OCI-LY1 (cell line): Measurements from ENCODE around the gene CSE1L.

Experiments
- H2AFZ ChIP-seq: fragments of 200-600 bp; sonication (generic), shearing (Covaris generic); 2 replicates; pipeline ENCODE4 v1.6.0; 2014; ENCODE audit warnings: antibody characterized with exemption, mild to moderate bottlenecking, low read length
- H3F3A ChIP-seq: fragments of 200-600 bp; sonication (generic), shearing (Covaris generic); 2 replicates; pipeline ENCODE4 v1.6.0; 2014; ENCODE audit warnings: mild to moderate bottlenecking, antibody characterized with exemption, low read length, moderate library complexity; ENCODE audit not compliant: insufficient read depth
- H3K27ac ChIP-seq: fragments of 200-600 bp; sonication (generic); 2 replicates; pipeline ENCODE4 v1.5.1; 2014; ENCODE audit warnings: low read length, mixed run types, mild to moderate bottlenecking, low read depth; ENCODE audit not compliant: poor library complexity, severe bottlenecking
- H3K27me3 ChIP-seq: fragments of 200-600 bp; sonication (generic); 2 replicates; pipeline ENCODE4 v1.6.0; 2014; ENCODE audit warnings: antibody characterized with exemption, mild to moderate bottlenecking, low read length, moderate library complexity; ENCODE audit not compliant: insufficient read depth
- H3K36me3 ChIP-seq: fragments of 200-600 bp; sonication (generic); 2 replicates; pipeline ENCODE4 v1.6.1; 2014; ENCODE audit warnings: mild to moderate bottlenecking, antibody characterized with exemption, low read length, moderate library complexity, mixed read lengths; ENCODE audit not compliant: insufficient read depth
- H3K4me1 ChIP-seq: fragments of 200-600 bp; sonication (generic); 2 replicates; pipeline ENCODE4 v1.5.1; 2014; ENCODE audit warnings: mild to moderate bottlenecking, low read length, moderate library complexity; ENCODE audit not compliant: insufficient read depth, severe bottlenecking
- H3K4me2 ChIP-seq: fragments of 200-600 bp; sonication (generic), shearing (Covaris generic); 2 replicates; pipeline ENCODE4 v1.6.1; 2014; ENCODE audit warnings: low read length
- H3K4me3 ChIP-seq: fragments of 200-600 bp; sonication (generic); 2 replicates; pipeline ENCODE4 v1.5.1; 2014; ENCODE audit warnings: low read length, low read depth, mild to moderate bottlenecking, mixed read lengths; ENCODE audit not compliant: poor library complexity, severe bottlenecking
- H3K79me2 ChIP-seq: fragments of 200-600 bp; shearing (Covaris generic); 2 replicates; pipeline ENCODE4 v1.6.1; 2016; ENCODE audit warnings: mixed run types, low read length, mixed read lengths; ENCODE audit not compliant: insufficient read depth
- H3K9ac ChIP-seq: fragments of 200-600 bp; sonication (generic), shearing (Covaris generic); 2 replicates; pipeline ENCODE4 v1.6.1; 2014; ENCODE audit warnings: mild to moderate bottlenecking, low read length, mixed read lengths
- H3K9me2 ChIP-seq: fragments of 200-600 bp; sonication (generic), shearing (Covaris generic); 2 replicates; pipeline ENCODE4 v1.6.1; 2014; ENCODE audit warnings: low read depth, mild to moderate bottlenecking, low read length, mixed read lengths
- H3K9me3 ChIP-seq: fragments of 200-600 bp; shearing (Covaris generic); 2 replicates; pipeline ENCODE4 v1.6.1; 2014; ENCODE audit warnings: low read length, mixed read lengths
- H4K20me1 ChIP-seq: fragments of 200-600 bp; sonication (generic), shearing (Covaris generic); 2 replicates; pipeline ENCODE4 v1.6.0; 2016; ENCODE audit warnings: mild to moderate bottlenecking, low read length; ENCODE audit not compliant: insufficient read depth
- EZH2 ChIP-seq: fragments of 200-600 bp; sonication (generic), shearing (Covaris generic); IDR thresholded peaks from 2 replicates; pipeline ENCODE4 v1.8.0; 2017; ENCODE audit warnings: borderline replicate concordance, mixed run types, mild to moderate bottlenecking, antibody characterized with exemption, low read length, moderate library complexity, mixed read lengths
- TF ChIP-seq, protein P1 (sequence below): fragments of 200-600 bp; sonication (generic), shearing (Covaris generic); IDR thresholded peaks from 2 replicates; pipeline ENCODE4 v1.5.1; 2017; ENCODE audit warnings: mild to moderate bottlenecking, antibody characterized with exemption, low read length, moderate library complexity, mixed read lengths

CSE1L gene

DNA sequence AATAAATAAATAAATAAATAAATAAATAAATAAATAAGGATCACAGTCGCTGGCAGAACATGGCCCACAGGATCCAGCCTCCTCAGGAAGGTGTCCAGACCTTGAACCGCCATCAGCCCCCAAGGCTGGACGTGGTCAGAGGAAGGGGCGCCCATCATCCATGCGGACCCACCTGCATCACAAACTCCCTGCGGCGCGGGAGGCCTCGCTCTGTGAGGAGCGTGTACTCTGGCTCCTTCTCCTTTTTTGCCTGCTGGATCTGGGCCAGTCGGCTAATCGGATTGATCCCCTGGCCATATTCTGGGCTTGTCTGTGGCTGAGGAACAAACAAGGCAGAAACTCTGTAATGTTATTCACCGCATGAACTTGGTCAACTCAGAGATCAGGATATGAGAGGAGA is 76.8 kb downstream of the CSE1L start:
- Histone ChIP-seq H3K27ac (no peak overlapping the region), H3K9me3 (no peaks in the 10 kb centered on the region), H3K4me3 (no peak overlapping the region), H3K36me3 (peaks cover 85% of the 10 kb centered on the region), H4K20me1 (no peaks in the 10 kb centered on the region), H3K27me3 (no peaks in the 10 kb centered on the region), H3K4me2 (no peak overlapping the region), H3K4me1 (no peaks in the 10 kb centered on the region), H3K9me2 (no peaks in the 10 kb centered on the region), H3K9ac (no peak overlapping the region), H2AFZ (no peak overlapping the region), H3F3A (no peaks in the 10 kb centered on the region), H3K79me2 (no peaks in the 10 kb centered on the region)
- no peak for TF ChIP-seq EZH2
- TF ChIP-seq, protein P1, sequence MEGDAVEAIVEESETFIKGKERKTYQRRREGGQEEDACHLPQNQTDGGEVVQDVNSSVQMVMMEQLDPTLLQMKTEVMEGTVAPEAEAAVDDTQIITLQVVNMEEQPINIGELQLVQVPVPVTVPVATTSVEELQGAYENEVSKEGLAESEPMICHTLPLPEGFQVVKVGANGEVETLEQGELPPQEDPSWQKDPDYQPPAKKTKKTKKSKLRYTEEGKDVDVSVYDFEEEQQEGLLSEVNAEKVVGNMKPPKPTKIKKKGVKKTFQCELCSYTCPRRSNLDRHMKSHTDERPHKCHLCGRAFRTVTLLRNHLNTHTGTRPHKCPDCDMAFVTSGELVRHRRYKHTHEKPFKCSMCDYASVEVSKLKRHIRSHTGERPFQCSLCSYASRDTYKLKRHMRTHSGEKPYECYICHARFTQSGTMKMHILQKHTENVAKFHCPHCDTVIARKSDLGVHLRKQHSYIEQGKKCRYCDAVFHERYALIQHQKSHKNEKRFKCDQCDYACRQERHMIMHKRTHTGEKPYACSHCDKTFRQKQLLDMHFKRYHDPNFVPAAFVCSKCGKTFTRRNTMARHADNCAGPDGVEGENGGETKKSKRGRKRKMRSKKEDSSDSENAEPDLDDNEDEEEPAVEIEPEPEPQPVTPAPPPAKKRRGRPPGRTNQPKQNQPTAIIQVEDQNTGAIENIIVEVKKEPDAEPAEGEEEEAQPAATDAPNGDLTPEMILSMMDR = no peak

- no peaks in the 10 kb centered on the region for H3K79me2 ChIP-seq
- no peaks in the 10 kb centered on the region for H3K27me3 ChIP-seq
- H3K36me3 ChIP-seq = peaks cover 80% of the 10 kb centered on the region
- H3K9me2 ChIP-seq = no peaks in the 10 kb centered on the region
- H3K4me3 ChIP-seq = no peak overlapping the region
- H3F3A ChIP-seq = no peaks in the 10 kb centered on the region
- H3K4me2 ChIP-seq = no peak overlapping the region
- H3K4me1 ChIP-seq = no peaks in the 10 kb centered on the region
- no peak overlapping the region for H2AFZ ChIP-seq
- no peak overlapping the region for H3K27ac ChIP-seq
- no peak overlapping the region for H3K9ac ChIP-seq
- TF ChIP-seq, protein P1 = no peak
- TF ChIP-seq EZH2 = no peak
- H4K20me1 ChIP-seq = no peaks in the 10 kb centered on the region
- no peaks in the 10 kb centered on the region for H3K9me3 ChIP-seq
Observed at GRCh38 chr20:49123982-49124381, 77.9 kb downstream of the CSE1L start.

- Histone ChIP-seq H3F3A (no peaks in the 10 kb centered on the region), H3K79me2 (no peaks in the 10 kb centered on the region), H3K9me2 (no peaks in the 10 kb centered on the region), H4K20me1 (no peaks in the 10 kb centered on the region), H3K4me2 (no peak overlapping the region), H3K27me3 (no peaks in the 10 kb centered on the region), H3K36me3 (peaks cover 36% of the 10 kb centered on the region), H3K4me1 (no peaks in the 10 kb centered on the region), H3K9me3 (no peaks in the 10 kb centered on the region), H3K4me3 (no peak overlapping the region), H3K9ac (no peak overlapping the region), H2AFZ (no peak overlapping the region), H3K27ac (no peak overlapping the region)
- TF ChIP-seq EZH2 = no peak
- TF ChIP-seq, protein P1 = peak; percentile 73
Observed at GRCh38 chr20:49132995-49133478, 86.9 kb downstream of the CSE1L start.
